Muscle layer of colon (tissue), 2 donors: ENCODE data around the gene ERBB4.

ENCODE experiments used
- H3K27ac ChIP-seq: one replicate; pipeline ENCODE4 v1.7.0; 2013; ENCODE audit warnings: low read depth, mild to moderate bottlenecking, low read length, moderate library complexity
- H3K27me3 ChIP-seq, 2 donors: one replicate each; pipeline ENCODE4 v1.7.0; 2013; ENCODE audit warnings: low read length in 2 of 2, mild to moderate bottlenecking in 2 of 2; ENCODE audit not compliant: insufficient read depth in 2 of 2, control insufficient read depth in 1 of 2
- H3K36me3 ChIP-seq: one replicate; pipeline ENCODE4 v1.7.0; 2013; ENCODE audit warnings: mild to moderate bottlenecking, low read length; ENCODE audit not compliant: insufficient read depth
- H3K4me1 ChIP-seq: one replicate; pipeline ENCODE4 v1.7.0; 2013; ENCODE audit warnings: mild to moderate bottlenecking, low read length; ENCODE audit not compliant: insufficient read depth
- H3K4me3 ChIP-seq, 2 donors: one replicate each; pipeline ENCODE4 v1.7.0; 2013; ENCODE audit warnings: low read length in 2 of 2, low read depth in 1 of 2, mild to moderate bottlenecking in 1 of 2, moderate library complexity in 1 of 2
- H3K9ac ChIP-seq: one replicate; pipeline ENCODE4 v1.7.0; 2013; ENCODE audit warnings: low read length
- H3K9me3 ChIP-seq: one replicate; pipeline ENCODE4 v1.7.0; 2013; ENCODE audit warnings: mild to moderate bottlenecking, low read length
- donor health status: abdominal sarcoma.
- donor health status: Adenocarcinoma of cecum.

The ERBB4 gene

DNA sequence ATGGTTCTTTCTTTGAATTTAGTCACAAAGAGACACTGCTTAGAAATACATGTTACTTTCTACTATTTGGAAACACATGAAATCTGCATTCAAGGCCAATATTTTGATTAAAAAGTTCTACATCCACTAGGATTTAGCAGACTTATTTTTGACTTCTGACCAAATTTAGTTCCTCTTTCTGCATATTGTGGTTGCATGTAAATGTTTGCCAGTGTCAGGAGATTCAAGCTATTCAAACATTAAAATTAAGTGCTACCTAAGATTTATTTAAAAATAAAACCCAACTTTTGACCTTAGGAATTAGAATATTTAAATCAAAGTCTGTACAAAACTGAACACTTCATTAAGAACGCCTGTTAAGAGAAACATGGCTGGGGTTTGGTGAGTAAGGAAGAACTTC is 1091.1 kb downstream of the ERBB4 start:
- H3K36me3 ChIP-seq = no peaks in the 10 kb centered on the region
- no peak overlapping the region for H3K9ac ChIP-seq
- H3K4me1 ChIP-seq = no peaks in the 10 kb centered on the region
- no peaks in the 10 kb centered on the region for H3K9me3 ChIP-seq
- H3K4me3 ChIP-seq = no peak overlapping the region
- H3K27ac ChIP-seq = no peak overlapping the region
- no peaks in the 10 kb centered on the region for H3K27me3 ChIP-seq

DNA sequence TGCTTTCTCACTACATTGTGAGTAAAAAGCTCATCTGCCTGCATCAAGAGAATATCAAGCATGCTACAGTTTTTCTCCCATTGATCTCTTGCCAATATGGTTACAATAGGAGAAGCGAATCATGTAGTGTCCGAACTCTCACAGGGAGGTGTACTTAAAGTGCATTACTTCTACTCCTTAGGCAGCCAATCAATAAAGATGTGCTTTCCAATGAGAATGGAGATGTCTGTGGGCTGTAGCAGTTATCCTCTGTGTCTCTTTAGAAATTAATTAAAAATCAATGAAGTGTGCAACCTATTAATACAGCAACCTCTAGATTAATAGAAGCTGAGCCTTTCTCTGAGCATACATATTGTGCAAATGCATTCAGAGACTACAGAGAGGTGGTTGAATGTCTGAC is 1098.5 kb downstream of the ERBB4 start:
- Histone ChIP-seq H3K27ac (no peak overlapping the region), H3K27me3 (no peaks in the 10 kb centered on the region), H3K9me3 (no peaks in the 10 kb centered on the region), H3K36me3 (no peaks in the 10 kb centered on the region), H3K9ac (no peak overlapping the region), H3K4me3 (no peak overlapping the region), H3K4me1 (no peaks in the 10 kb centered on the region)

DNA sequence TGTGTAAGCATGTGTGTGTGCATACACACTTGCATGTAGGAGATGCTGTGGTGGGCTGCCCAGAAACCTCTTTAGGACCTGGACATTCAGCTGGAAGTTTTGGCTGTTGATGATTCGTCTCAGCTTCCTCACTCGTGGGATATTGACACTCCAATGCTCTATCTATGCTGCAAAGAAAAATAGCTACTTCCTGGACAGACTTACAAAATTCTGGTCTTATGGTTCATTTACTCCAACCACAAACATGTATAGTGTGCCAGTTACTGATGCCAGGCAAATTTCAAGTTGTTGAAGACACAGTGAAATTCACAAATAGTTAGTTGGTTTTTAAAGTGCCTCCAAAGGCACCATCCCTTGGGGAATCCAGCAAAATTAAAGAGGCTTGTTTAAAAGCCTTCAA is 1099.6 kb downstream of the ERBB4 start:
- no peaks in the 10 kb centered on the region for H3K36me3 ChIP-seq
- no peak overlapping the region for H3K9ac ChIP-seq
- H3K4me1 ChIP-seq = no peaks in the 10 kb centered on the region
- no peak overlapping the region for H3K27ac ChIP-seq
- no peak overlapping the region for H3K4me3 ChIP-seq
- no peaks in the 10 kb centered on the region for H3K27me3 ChIP-seq
- no peaks in the 10 kb centered on the region for H3K9me3 ChIP-seq

DNA sequence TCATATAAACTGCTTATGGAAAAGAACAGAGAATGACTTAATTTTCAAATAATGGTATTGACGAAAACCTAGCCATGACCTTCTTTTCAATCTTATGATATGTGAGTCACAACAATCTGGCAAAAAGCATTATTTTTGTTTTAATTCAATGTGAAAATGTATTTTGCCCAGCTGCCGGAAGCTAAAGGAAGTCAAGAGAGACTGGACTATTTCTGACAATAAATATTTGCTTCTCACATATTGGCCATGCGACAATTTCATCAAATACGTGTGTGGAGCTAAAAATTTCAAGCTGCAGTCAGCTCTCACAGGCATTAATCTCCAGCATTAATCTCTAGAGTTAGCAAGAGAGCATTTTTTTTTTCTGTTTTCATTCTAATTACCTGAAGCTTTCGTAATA is 1101.2 kb downstream of the ERBB4 start:
- Histone ChIP-seq H3K27ac (no peak overlapping the region), H3K4me1 (no peaks in the 10 kb centered on the region), H3K4me3 (no peak overlapping the region), H3K27me3 (no peaks in the 10 kb centered on the region), H3K9ac (no peak overlapping the region), H3K9me3 (no peaks in the 10 kb centered on the region), H3K36me3 (no peaks in the 10 kb centered on the region)

DNA sequence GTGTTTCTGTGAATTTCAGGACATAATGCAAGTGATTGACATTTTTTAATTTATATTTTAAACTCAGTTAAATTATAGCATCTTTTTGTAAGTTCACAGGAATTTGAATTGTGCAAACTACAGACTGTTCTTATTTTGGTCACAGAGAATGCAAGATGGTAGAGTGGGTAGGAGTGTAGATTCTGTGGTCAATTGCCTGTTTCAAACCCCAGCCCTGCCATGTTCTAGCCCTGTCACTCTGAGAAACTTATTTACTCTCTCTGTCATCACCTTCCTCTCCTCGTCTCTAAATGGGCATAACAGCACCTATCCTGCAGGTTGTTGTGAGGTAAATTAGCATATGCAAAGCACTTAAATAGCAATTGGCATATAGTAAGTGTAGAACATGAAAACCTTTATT is 1102.4 kb downstream of the ERBB4 start:
- no peak overlapping the region for H3K4me3 ChIP-seq
- H3K9ac ChIP-seq = no peak overlapping the region
- no peaks in the 10 kb centered on the region for H3K9me3 ChIP-seq
- H3K27me3 ChIP-seq = no peaks in the 10 kb centered on the region
- no peaks in the 10 kb centered on the region for H3K4me1 ChIP-seq
- H3K27ac ChIP-seq = no peak overlapping the region
- H3K36me3 ChIP-seq = no peaks in the 10 kb centered on the region

DNA sequence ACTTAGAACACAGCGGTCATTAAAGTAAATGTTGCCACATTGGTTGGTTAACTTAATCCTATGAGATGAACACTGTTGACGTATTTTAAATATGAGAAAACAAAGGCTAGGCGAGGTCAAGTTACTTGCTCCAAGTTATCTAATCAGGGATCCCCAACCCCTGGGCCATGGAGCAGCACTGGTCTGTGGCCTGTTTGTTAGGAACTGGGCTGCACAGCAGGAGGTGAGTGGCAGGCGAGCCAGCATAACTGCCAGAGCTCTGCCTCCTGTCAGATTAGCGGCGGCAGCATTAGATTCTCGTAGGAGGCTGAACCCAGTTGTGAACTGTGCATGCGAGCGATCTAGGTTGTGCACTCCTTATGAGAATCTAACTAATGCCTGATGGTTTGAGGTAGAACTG is 1103.3 kb downstream of the ERBB4 start:
- Histone ChIP-seq H3K4me1 (no peaks in the 10 kb centered on the region), H3K36me3 (no peaks in the 10 kb centered on the region), H3K27me3 (no peaks in the 10 kb centered on the region), H3K27ac (no peak overlapping the region), H3K4me3 (no peak overlapping the region), H3K9me3 (no peaks in the 10 kb centered on the region), H3K9ac (no peak overlapping the region)

GRCh38 chr2:211434773-211435172 is 1103.8 kb downstream of the ERBB4 start:
- Histone ChIP-seq H3K9me3 (no peaks in the 10 kb centered on the region), H3K27ac (no peak overlapping the region), H3K27me3 (no peaks in the 10 kb centered on the region), H3K36me3 (no peaks in the 10 kb centered on the region), H3K4me1 (no peaks in the 10 kb centered on the region), H3K4me3 (no peak overlapping the region), H3K9ac (no peak overlapping the region)

- no peak overlapping the region for H3K9ac ChIP-seq
- no peaks in the 10 kb centered on the region for H3K9me3 ChIP-seq
- H3K4me3 ChIP-seq = no peak overlapping the region
- H3K36me3 ChIP-seq = no peaks in the 10 kb centered on the region
- no peaks in the 10 kb centered on the region for H3K4me1 ChIP-seq
- no peaks in the 10 kb centered on the region for H3K27me3 ChIP-seq
- H3K27ac ChIP-seq = no peak overlapping the region
Observed at GRCh38 chr2:211429256-211429920, 1109.2 kb downstream of the ERBB4 start.

- H3K27me3 ChIP-seq = no peaks in the 10 kb centered on the region
- no peaks in the 10 kb centered on the region for H3K36me3 ChIP-seq
- no peak overlapping the region for H3K27ac ChIP-seq
- no peaks in the 10 kb centered on the region for H3K4me1 ChIP-seq
- H3K9me3 ChIP-seq = no peaks in the 10 kb centered on the region
- no peak overlapping the region for H3K4me3 ChIP-seq
- H3K9ac ChIP-seq = no peak overlapping the region
Observed at GRCh38 chr2:211426240-211426639, 1112.4 kb downstream of the ERBB4 start.

GRCh38 chr2:211423018-211423417 is 1115.6 kb downstream of the ERBB4 start:
- H3K4me1 ChIP-seq = no peaks in the 10 kb centered on the region
- H3K36me3 ChIP-seq = no peaks in the 10 kb centered on the region
- H3K9ac ChIP-seq = no peak overlapping the region
- H3K27me3 ChIP-seq = no peaks in the 10 kb centered on the region
- no peak overlapping the region for H3K4me3 ChIP-seq
- no peak overlapping the region for H3K27ac ChIP-seq
- H3K9me3 ChIP-seq = no peaks in the 10 kb centered on the region

DNA sequence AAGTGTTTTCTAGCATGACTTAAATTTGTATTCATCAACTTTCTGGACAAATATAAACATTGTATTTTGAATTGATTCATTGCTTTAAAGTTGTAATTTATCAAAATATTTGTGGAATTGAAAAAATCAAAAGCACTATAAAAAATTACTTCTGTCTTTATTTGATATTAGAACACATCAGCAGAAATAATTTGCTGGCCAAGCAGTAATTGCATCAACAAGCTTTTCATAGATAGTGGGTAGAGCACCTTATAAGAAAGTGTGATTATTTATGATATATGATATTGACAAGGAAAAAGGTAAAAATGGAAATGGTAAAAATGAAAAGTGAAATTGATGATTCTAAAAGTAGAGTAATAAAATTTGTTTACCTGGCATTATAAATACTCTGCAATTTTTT is 1121.1 kb downstream of the ERBB4 start:
- H3K36me3 ChIP-seq = no peaks in the 10 kb centered on the region
- H3K4me1 ChIP-seq = no peaks in the 10 kb centered on the region
- H3K27me3 ChIP-seq = no peaks in the 10 kb centered on the region
- H3K9me3 ChIP-seq = no peaks in the 10 kb centered on the region
- H3K27ac ChIP-seq = no peak overlapping the region
- no peak overlapping the region for H3K4me3 ChIP-seq
- H3K9ac ChIP-seq = no peak overlapping the region

DNA sequence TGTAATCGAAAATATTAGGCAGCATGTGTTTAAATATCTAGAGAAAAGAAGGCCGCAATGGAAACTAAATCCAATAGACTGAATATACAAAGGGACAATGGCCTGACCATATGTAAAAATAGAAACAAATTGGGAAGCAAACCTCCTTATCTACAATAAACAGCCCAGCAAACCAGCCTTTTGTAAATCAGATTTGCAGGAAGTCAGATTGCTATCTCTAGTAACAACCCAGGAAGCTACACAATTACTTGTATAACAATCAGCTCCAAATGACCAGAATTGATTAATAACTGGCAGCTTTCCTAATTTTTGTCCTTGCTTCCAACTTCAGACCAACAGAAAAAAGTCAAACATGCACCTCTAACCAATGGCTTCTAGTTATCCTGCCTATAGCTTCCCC is 1122.2 kb downstream of the ERBB4 start:
- no peaks in the 10 kb centered on the region for H3K27me3 ChIP-seq
- H3K9me3 ChIP-seq = no peaks in the 10 kb centered on the region
- no peaks in the 10 kb centered on the region for H3K4me1 ChIP-seq
- no peak overlapping the region for H3K27ac ChIP-seq
- H3K9ac ChIP-seq = no peak overlapping the region
- H3K4me3 ChIP-seq = no peak overlapping the region
- H3K36me3 ChIP-seq = no peaks in the 10 kb centered on the region
